Occipital lobe (tissue), 2 donors: ENCODE measurements around the gene SLC34A3. TPM values are rescaled to one million over a fixed set of nuclear protein-coding genes. Genes with fewer than 3 reads are reported as not detected.
"Not testable (repeated sequence)": the region's sequence is repeated elsewhere in the genome, so short reads cannot be mapped to it uniquely, and the experiment has no call there.

Experiments
- DNase-seq: peaks from one replicate; lab custom pipeline; 2025; lab: John Stamatoyannopoulos, UW
- total RNA-seq: library from RNA; depleted of rRNA; stranded (reverse); fragments of >200 nt; gene quantifications from one replicate; pipeline ENCODE4 v1.2.3, GENCODE V29; 2014

SLC34A3 gene
- total RNA-seq, 1 donor from 2014 or later = 0.16 TPM

GRCh38 chr9:137255448-137256114 lies 24.9 kb downstream of the SLC34A3 start:
- DNase-seq = no peak

- no peak for DNase-seq
Observed at GRCh38 chr9:137256362-137256761, 25.7 kb downstream of the SLC34A3 start.

- DNase-seq = no peak
Observed at GRCh38 chr9:137256856-137257255, 26.2 kb downstream of the SLC34A3 start.

GRCh38 chr9:137262173-137262908 lies 31.6 kb downstream of the SLC34A3 start:
- DNase-seq = not testable (repeated sequence)

DNA sequence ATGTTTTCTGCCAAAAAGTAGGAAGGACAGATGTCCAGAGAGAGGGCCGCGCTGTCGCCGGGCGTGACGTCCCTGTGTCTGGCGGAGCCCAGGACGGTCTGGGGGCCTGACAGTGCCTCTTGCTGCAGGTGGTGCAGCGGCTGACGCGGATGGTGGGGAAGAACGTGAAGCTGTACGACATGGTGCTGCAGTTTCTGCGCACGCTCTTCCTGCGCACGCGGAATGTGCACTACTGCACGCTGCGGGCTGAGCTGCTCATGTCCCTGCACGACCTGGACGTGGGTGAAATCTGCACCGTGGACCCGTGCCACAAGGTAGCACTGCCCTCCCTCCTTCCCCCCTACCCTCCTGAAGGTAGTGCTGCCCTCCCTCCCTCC lies 32.2 kb downstream of the SLC34A3 start:
- no peak for DNase-seq

GRCh38 chr9:137263506-137263905 lies 32.8 kb downstream of the SLC34A3 start:
- no peak for DNase-seq

DNA sequence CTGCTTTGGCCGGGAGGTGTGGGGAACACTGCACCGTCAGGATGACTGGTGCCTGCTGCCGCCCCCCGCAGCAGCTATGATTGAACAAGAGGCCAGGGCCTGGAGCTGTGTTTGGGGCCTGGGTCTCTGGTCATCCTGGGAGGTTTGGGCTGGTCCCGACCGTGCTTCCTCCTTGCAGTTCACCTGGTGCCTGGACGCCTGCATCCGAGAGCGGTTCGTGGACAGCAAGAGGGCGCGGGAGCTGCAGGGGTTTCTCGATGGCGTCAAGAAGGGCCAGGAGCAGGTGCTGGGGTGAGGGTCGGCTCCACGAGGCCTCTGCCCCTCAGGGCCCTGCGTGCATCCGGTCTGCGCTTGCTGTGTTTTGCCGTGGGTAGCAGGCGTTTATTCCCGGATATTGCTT lies 33.4 kb downstream of the SLC34A3 start:
- no peak for DNase-seq

GRCh38 chr9:137265496-137266161 lies 34.9 kb downstream of the SLC34A3 start:
- no peak for DNase-seq

- DNase-seq = no peak
Observed at GRCh38 chr9:137266162-137266527, 35.4 kb downstream of the SLC34A3 start.

DNA sequence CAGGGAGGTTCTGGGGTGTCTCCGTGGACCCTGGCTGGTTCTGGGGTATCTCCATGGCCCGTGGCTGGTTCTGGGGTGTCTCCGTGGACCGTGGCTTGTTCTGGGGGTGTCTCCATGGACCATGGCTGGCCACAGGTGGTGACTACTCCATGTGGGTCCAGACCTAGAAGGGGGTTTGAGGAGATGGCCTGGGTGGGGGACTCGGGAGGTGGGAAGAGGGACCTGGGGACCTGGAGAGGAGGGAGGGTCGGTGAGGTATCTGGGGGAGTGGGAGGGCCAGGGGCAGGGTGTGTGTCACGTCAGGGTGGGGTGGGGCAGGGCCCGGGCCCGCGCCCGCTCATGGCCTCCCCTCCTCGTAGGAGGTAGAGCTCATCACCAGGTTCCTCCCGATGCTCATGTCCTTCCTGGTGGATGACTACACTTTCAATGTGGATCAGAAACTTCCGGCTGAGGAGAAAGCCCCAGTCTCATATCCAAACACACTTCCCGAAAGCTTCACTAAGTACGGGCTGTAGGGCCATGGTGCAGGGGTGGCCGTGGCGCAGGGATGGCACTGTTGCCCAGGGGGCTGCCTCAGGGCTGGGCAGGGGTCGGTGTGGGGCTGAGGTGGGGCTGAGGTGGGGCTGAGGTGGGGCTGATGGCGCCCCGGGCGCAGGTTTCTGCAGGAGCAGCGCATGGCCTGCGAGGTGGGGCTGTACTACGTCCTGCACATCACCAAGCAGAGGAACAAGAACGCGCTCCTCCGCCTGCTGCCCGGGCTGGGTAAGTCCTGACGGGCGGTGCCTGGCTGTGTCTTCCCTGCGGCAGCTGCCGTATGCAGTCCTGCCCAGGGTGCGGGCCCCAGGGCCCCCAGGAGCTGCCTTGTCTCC lies 36.1 kb downstream of the SLC34A3 start:
- DNase-seq = no peak

- DNase-seq = no peak
Observed at GRCh38 chr9:137267933-137268355, 37.2 kb downstream of the SLC34A3 start.

- DNase-seq = no peak
Observed at GRCh38 chr9:137268538-137269201, 38.0 kb downstream of the SLC34A3 start.

DNA sequence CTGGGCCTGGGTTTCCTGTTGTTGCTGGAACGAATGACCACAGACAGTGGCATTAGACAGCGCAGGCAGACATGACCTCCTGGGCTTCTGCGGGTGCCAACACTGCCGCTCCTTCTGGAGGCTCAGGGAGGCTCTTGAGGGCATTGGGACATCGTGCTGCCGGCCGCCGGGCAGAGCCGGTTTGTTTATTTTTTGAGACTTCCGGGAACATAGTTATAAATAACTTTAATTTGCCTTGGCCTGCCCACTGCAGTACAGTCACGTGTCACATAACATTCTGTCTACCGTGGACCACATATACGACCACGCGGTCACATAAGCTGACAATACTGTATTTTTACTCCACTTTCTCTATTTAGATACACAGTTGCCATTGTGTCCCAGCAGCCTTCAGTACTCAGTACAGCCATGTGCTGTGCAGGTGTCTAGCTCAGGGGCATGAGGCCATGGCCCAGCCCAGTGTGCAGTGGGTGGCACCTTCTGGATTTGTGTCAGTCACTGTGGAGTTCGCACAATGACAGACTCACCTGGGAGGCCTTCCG lies 38.6 kb downstream of the SLC34A3 start:
- DNase-seq = no peak

DNA sequence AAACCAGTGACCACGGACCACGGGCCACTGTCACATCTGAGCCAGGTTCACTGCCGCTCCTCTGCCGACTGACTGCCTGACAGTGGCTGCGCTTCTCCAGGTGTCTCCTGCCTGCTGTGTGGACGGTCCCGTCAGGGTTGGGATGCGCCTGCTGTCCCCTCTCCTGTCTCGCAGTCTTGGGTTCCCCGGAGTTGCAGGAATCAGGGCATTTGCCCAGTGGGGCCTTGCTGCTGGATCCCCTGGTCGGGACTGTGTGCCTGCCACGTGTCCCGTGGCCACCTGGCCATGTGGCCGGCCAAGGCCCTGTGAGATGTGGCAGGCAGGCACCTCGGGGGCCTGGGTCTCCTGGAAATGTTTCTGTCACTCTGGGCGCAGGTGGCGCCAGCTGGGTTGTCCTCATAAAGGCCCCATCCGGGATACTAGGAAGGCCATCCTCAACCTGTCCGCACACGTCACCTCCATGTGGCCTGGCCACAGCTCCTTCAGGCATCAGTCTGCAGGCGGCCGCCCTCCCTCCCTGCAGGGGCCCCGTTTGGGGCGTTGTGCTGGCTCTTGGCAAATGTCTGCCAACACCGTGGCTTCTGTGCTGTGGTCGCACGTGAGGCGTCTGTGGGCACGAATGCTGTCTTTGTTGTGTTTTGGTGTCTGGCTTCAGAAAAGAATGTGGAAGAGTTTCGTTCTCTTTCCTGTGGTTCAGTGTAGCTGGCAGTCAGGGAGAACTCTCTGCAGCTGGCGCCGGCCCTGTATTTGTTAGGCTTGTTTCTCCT lies 40.4 kb downstream of the SLC34A3 start:
- no peak for DNase-seq

GRCh38 chr9:137271696-137272076 lies 41.0 kb downstream of the SLC34A3 start:
- DNase-seq = no peak

DNA sequence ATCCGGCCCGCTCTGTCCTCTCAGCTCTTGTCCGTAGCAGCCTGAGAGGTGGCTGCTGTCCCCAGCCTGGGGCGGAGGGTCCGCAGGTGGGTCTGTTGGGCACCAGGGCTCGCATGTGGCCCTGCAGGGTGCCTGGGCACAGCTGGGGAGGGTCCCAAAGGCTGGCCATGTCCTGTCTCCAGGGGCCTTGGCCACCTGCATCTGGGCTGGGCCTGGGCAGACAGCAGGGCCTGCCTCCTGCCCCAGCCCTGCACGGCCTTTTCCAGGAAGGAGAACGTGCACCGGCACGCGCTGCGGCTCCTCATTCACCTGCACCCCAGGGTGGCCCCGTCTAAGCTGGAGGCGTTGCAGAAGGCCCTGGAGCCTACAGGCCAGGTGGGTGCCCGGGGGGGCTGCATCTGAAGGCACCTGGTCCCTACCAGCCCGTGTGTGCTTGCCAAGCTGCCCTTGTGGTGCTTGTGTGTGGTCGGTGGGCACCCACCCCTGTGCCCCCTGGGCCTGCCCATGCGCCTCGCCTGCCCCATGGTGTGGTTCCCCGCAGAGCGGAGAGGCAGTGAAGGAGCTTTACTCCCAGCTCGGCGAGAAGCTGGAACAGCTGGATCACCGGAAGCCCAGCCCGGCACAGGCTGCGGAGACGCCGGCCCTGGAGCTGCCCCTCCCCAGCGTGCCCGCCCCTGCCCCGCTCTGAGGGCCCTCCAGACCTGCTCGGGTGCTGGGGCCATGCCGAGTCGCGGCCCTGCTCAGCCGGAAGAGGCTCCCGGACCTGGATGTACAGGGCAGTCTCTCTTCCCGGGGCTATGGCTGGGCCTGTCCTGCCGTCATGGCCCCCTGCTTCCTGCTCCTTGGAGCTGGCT lies 41.8 kb downstream of the SLC34A3 start:
- DNase-seq = no peak

GRCh38 chr9:137273095-137273490 lies 42.4 kb downstream of the SLC34A3 start:
- DNase-seq = no peak

- no peak for DNase-seq
Observed at GRCh38 chr9:137273611-137274320, 43.1 kb downstream of the SLC34A3 start.

- DNase-seq = no peak
Observed at GRCh38 chr9:137275203-137275587, 44.5 kb downstream of the SLC34A3 start.
